ENCODE data around the gene ZNF124. TPM values are rescaled to one million over a fixed set of nuclear protein-coding genes. Genes with fewer than 3 reads are reported as not detected.

The ZNF124 gene
- total and polyA plus RNA-seq, 2 donors (not counting 1 experiment from before 2014, with no cell fraction given) = 5.0 to 23.8 TPM

DNA sequence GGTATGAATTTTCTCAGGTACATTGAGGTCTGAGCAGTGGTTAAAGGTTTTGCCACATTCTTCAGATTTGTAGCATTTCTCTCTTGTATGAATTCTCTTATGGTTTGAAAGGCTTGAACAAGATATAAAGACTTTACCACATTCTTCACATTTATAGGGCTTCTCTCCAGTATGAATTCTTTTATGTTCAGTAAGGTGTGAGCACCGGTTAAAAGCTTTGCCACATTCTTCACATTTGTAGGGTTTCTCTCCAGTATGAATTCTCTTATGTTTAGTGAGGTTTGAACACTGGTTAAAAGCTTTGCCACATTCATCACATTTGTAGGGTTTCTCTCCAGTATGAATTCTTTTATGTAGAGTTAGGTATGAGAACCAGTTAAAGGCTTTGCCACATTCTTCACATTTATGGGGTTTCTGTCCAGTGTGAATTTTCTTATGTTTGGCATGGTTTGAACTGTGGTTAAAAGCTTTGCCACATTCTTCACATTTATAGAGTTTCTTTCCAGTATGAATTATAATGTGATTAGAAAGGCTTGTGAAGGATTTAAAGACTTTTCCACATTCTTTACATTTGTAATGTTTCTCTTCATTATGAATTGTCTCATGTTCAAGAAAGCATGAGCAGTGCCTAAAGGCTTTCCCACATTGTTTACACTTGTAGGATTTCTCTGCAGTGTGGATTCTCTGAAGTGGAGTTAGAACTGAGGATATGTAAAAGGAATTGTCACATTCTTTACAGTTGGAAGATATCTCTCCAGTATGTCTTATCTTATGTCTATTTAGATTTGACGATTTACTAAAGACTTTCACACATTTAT, 18.4 kb upstream of the ZNF124 start:
- H3K4me2 ChIP-seq (replicated peaks; ENCODE audit: low read depth, low read length, poor library complexity, severe bottlenecking) = no peak overlapping the region
- Mint-ChIP-seq H3K27ac (no peak overlapping the region), H3K4me3 (no peak overlapping the region), H3K27me3 (no peaks in the 10 kb centered on the region), H3K4me1 (no peaks in the 10 kb centered on the region), H3K9me3 (ENCODE audit: insufficient read depth) (peaks cover 15% of the 10 kb centered on the region)
- H3K27ac ChIP-seq (ENCODE audit: low read length in 2 of 2) = no peak overlapping the region
- no peak for DNase-seq
- TF ChIP-seq EZH2 (IDR thresholded peaks at IDR 0.05; ENCODE audit: borderline replicate concordance, insufficient read depth, low read depth, low read length, poor library complexity, severe bottlenecking) (no peak), CTCF (IDR thresholded peaks at IDR 0.05) (no peak)
- H3K79me2 ChIP-seq (ENCODE audit: control insufficient read depth, insufficient read depth, low read length) = peaks cover 10% of the 10 kb centered on the region
- POLR2A ChIA-PET = interaction anchor here (0.6 kb wide), 1 partner anchor 54 kb away, joined by 5 read pairs; no protein-coding TSS in a partner anchor
- no peaks in the 10 kb centered on the region for H3K4me1 ChIP-seq (ENCODE audit: control insufficient read depth in 2 of 2, insufficient read depth in 2 of 2, low read length in 2 of 2)
- CTCF ChIA-PET = interaction anchor here (0.6 kb wide), 1 partner anchor 15 kb away, joined by 4 read pairs; no protein-coding TSS in a partner anchor
- intact Hi-C loops (cut with micrococcal nuclease) = no loop called here
- no peak overlapping the region for H2AFZ ChIP-seq (ENCODE audit: insufficient read depth, low read depth, low read length, poor library complexity, severe bottlenecking)
- no peak for ATAC-seq (ENCODE audit: low read depth)
- peaks cover 12 to 63% (median 31%) of the 10 kb centered on the region in 3 donors for H3K9me3 ChIP-seq (ENCODE audit: control extremely low read depth in 1 of 3, control insufficient read depth in 2 of 3, insufficient read depth in 1 of 3, low read length in 2 of 3)
- no peak overlapping the region for H3K4me3 ChIP-seq (ENCODE audit: control extremely low read depth in 1 of 5, extremely low read depth in 1 of 5, insufficient read depth in 1 of 5, low read depth in 2 of 5, low read length in 4 of 5)
- no peaks in the 10 kb centered on the region for H4K20me1 ChIP-seq (ENCODE audit: control insufficient read depth, insufficient read depth, low read length, poor library complexity, severe bottlenecking)
- peaks cover 3 to 38% of the 10 kb centered on the region in 2 experiments for H3K36me3 ChIP-seq (replicated peaks in 1 of 2; ENCODE audit: control extremely low read depth in 1 of 2, control insufficient read depth in 1 of 2, extremely low read depth in 1 of 2, insufficient read depth in 2 of 2, low read length in 1 of 2)
- no peak overlapping the region for H3K9ac ChIP-seq (ENCODE audit: low read length)
- WGBS (ENCODE audit: insufficient coverage) = no CpG with 5 or more reads among the region's 2 CpGs
- no peaks in the 10 kb centered on the region for H3K27me3 ChIP-seq (replicated peaks in 1 of 4; ENCODE audit: control extremely low read depth in 1 of 4, control insufficient read depth in 3 of 4, insufficient read depth in 4 of 4, low read length in 3 of 4)

DNA sequence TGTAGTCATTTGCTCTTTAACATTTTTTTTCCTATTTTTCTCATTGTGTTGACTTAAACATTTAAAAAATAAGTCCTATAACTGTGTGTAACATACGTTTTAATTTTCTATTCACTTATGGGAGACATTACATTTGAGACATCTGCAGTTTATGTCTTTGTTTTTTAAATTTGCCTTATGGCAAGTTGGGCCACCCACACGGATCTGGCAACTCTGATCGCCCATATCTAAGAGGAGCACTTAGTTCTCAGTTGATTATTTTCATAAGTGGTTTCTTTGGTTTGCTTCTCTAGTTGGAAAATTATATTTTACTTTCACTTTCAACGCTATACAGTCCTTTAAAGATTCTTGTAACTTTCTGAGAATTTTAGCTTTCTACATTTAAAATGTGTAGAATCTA, 13.8 kb upstream of the ZNF124 start:
- no peak overlapping the region for H2AFZ ChIP-seq (ENCODE audit: insufficient read depth, low read depth, low read length, poor library complexity, severe bottlenecking)
- ChIA-PET CTCF (no interaction called here), POLR2A (no interaction called here)
- no peaks in the 10 kb centered on the region for H4K20me1 ChIP-seq (ENCODE audit: control insufficient read depth, insufficient read depth, low read length, poor library complexity, severe bottlenecking)
- WGBS (ENCODE audit: insufficient coverage) = no CpG with 5 or more reads among the region's 4 CpGs
- DNase-seq (no peak), ATAC-seq (ENCODE audit: low read depth) (no peak)
- Mint-ChIP-seq H3K9me3 (ENCODE audit: insufficient read depth) (peaks cover 7% of the 10 kb centered on the region), H3K4me3 (no peak overlapping the region), H3K4me1 (no peaks in the 10 kb centered on the region), H3K27me3 (no peaks in the 10 kb centered on the region), H3K27ac (no peak overlapping the region)
- H3K36me3 ChIP-seq (replicated peaks in 1 of 2; ENCODE audit: control extremely low read depth in 1 of 2, control insufficient read depth in 1 of 2, extremely low read depth in 1 of 2, insufficient read depth in 2 of 2, low read length in 1 of 2) = peaks cover 3 to 9% of the 10 kb centered on the region in 2 experiments
- H3K9me3 ChIP-seq (ENCODE audit: control extremely low read depth in 1 of 3, control insufficient read depth in 2 of 3, insufficient read depth in 1 of 3, low read length in 2 of 3) = peaks cover 4 to 56% (median 55%) of the 10 kb centered on the region in 3 donors
- no peak overlapping the region for H3K27ac ChIP-seq (ENCODE audit: low read length in 2 of 2)
- no peaks in the 10 kb centered on the region for H3K27me3 ChIP-seq (replicated peaks in 1 of 4; ENCODE audit: control extremely low read depth in 1 of 4, control insufficient read depth in 3 of 4, insufficient read depth in 4 of 4, low read length in 3 of 4)
- no peaks in the 10 kb centered on the region for H3K4me1 ChIP-seq (ENCODE audit: control insufficient read depth in 2 of 2, insufficient read depth in 2 of 2, low read length in 2 of 2)
- no peak for TF ChIP-seq CTCF (IDR thresholded peaks at IDR 0.05)
- no peak for TF ChIP-seq EZH2 (IDR thresholded peaks at IDR 0.05; ENCODE audit: borderline replicate concordance, insufficient read depth, low read depth, low read length, poor library complexity, severe bottlenecking)
- H3K4me2 ChIP-seq (replicated peaks; ENCODE audit: low read depth, low read length, poor library complexity, severe bottlenecking) = no peak overlapping the region
- no peak overlapping the region for H3K4me3 ChIP-seq (ENCODE audit: control extremely low read depth in 1 of 5, extremely low read depth in 1 of 5, insufficient read depth in 1 of 5, low read depth in 2 of 5, low read length in 4 of 5)
- no peak overlapping the region for H3K9ac ChIP-seq (ENCODE audit: low read length)
- intact Hi-C loops (cut with micrococcal nuclease) = no loop called here
- H3K79me2 ChIP-seq (ENCODE audit: control insufficient read depth, insufficient read depth, low read length) = peaks cover 3% of the 10 kb centered on the region

Measured in B cell (primary cell).